PFSK-1 (cell line): Measurements from ENCODE around the gene ARHGAP6.

Experiments used
- FOXP2 ChIP-seq: optimal IDR thresholded peaks from 2 replicates; pipeline ENCODE3; 2011; ENCODE audit warnings: borderline replicate concordance, control low read depth, inconsistent platforms; ENCODE audit not compliant: insufficient read depth; ENCODE audit errors: extremely low read length, extremely low read depth
- POLR2AphosphoS5 ChIP-seq: IDR thresholded peaks from 2 replicates; pipeline ENCODE4 v1.6.1; 2012; ENCODE audit warnings: low read depth, mild to moderate bottlenecking, control low read depth, low read length, moderate library complexity
- SIN3A ChIP-seq: IDR thresholded peaks from 2 replicates; pipeline ENCODE4 v1.6.1; 2012; ENCODE audit warnings: mild to moderate bottlenecking, low read length, moderate library complexity, borderline replicate concordance; ENCODE audit not compliant: insufficient read depth
- TAF1 ChIP-seq: IDR thresholded peaks from 2 replicates; pipeline ENCODE4 v1.6.1; 2012; ENCODE audit warnings: low read length, control low read depth, borderline replicate concordance; ENCODE audit not compliant: insufficient read depth
- TF ChIP-seq, protein P1 (sequence below), 2 experiments: IDR thresholded peaks; 2 replicates each; pipeline versions ENCODE4 v1.6.1 to v1.8.0; 2011 to 2012; ENCODE audit warnings: low read depth in 2 of 2, low read length in 2 of 2, control low read depth in 1 of 2, inconsistent platforms in 1 of 2, mild to moderate bottlenecking in 1 of 2, moderate library complexity in 1 of 2; ENCODE audit not compliant: insufficient read depth in 1 of 2

ARHGAP6 gene

DNA sequence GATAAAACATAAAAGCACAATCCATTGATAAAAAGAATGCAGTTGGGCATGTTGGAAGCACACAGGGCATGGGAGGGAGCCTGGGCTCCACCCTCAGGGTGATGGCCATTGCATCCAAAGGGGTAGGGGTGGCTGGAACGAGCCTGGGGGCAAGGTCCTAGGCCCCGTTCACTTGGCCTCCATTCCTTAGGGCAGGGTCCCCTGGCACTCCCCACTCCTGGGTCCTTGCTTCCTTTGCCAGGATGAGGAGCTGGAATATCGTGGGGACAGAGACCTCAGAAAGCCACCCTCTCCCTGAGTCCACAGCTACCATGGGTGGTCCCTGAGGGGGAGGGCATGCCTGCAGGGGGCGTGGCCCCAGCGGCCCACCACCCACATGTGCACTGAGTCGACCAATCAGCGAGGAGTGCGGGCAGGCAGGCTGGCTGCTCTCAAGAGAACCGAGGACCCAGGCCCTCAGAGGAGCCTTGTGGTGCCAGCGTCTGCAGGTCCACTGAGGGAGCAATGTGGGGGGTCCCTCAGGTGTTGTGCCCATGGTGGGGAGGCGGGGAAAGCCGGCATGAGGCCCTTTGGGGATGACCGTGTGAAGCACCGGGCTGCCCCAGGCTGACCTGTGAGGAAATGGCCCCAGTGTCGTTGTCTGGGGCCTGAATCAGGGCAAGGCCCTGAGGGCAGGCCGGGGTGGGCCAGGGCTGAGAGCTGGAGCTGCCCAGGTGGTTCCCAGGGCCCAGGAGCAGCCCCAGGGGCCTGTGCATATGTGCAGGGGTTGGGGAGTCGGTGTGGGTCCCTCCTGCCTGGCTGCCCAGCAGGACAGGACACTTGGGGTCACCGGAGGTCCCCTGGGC, 451.2 kb downstream of the ARHGAP6 start:
- no peak for TF ChIP-seq POLR2AphosphoS5
- TF ChIP-seq, protein P1, sequence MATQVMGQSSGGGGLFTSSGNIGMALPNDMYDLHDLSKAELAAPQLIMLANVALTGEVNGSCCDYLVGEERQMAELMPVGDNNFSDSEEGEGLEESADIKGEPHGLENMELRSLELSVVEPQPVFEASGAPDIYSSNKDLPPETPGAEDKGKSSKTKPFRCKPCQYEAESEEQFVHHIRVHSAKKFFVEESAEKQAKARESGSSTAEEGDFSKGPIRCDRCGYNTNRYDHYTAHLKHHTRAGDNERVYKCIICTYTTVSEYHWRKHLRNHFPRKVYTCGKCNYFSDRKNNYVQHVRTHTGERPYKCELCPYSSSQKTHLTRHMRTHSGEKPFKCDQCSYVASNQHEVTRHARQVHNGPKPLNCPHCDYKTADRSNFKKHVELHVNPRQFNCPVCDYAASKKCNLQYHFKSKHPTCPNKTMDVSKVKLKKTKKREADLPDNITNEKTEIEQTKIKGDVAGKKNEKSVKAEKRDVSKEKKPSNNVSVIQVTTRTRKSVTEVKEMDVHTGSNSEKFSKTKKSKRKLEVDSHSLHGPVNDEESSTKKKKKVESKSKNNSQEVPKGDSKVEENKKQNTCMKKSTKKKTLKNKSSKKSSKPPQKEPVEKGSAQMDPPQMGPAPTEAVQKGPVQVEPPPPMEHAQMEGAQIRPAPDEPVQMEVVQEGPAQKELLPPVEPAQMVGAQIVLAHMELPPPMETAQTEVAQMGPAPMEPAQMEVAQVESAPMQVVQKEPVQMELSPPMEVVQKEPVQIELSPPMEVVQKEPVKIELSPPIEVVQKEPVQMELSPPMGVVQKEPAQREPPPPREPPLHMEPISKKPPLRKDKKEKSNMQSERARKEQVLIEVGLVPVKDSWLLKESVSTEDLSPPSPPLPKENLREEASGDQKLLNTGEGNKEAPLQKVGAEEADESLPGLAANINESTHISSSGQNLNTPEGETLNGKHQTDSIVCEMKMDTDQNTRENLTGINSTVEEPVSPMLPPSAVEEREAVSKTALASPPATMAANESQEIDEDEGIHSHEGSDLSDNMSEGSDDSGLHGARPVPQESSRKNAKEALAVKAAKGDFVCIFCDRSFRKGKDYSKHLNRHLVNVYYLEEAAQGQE (IDR thresholded peaks at IDR 0.05; ENCODE audit: insufficient read depth in 1 of 2, low read depth in 2 of 2, low read length in 2 of 2) = no peak
- TF ChIP-seq SIN3A = no peak
- no peak for TF ChIP-seq FOXP2
- no peak for TF ChIP-seq TAF1

DNA sequence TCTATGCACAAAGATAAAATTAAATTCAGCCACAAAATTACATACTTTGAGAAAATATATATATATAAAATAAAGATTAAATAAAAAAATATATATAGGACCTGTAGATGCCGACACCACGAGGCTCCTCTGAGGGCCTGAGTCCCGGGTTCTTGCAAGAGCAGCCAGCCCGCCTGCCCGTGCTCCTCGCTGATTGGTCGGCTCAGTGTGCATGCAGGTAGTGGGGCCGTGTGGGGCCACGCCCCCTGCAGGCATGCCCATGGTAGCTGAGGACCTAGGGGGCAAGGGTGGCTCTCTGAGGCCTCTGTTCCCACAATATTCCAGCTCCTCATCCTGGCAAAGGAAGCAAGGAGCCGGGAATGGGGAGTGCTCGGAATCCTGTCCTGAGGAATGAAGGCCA, 453.0 kb downstream of the ARHGAP6 start:
- TF ChIP-seq POLR2AphosphoS5 = no peak

DNA sequence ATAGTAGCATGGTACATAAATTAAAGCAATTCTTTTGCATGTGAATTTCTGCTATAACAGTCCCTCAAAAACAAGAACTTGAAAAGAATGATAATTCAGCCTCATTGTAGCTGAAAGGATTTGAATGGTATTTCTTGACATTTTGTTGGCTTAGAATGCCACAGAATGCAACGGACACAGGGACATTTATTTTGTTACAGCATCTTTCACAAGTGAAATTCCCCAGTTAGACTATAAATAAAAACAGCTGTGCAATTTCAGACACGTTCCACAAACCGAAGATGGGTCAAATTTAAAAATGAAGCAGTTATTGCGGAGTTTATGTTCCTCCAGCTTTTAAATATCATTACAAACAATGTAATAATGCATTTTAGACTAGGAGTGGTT, 455.3 kb downstream of the ARHGAP6 start:
- TF ChIP-seq SIN3A (no peak), FOXP2 (no peak), TAF1 (no peak), POLR2AphosphoS5 (no peak)
- TF ChIP-seq, protein P1 (IDR thresholded peaks at IDR 0.05; ENCODE audit: insufficient read depth in 1 of 2, low read depth in 2 of 2, low read length in 2 of 2) = no peak

DNA sequence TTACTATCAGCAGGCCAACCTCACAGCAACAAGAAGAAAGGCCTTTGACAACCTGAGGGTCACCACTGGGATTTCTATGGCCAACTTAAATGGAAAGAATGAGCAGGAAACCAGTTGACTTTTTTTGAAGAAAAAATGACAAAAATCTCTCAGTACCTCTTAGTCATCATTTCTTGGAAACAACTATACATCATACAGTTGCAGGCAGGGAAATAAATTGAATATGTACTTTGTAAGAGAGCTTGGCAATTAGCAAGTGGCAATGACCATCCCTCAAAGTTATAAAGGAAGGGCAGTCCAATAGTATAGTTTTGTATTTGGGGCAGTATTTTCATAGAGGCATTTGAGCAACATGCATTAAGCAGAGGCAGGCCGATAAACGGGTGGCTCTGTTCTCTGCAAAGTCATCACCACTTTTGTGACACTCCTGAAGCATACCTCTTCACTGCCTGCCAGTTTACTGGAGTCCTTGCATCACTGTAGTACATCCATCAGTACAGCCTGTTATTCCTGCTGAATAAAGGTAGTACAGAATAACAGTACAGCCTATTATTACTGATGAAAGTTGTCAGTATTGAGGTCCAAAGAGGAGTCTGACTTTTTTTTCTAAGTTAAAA, 455.8 kb downstream of the ARHGAP6 start:
- TF ChIP-seq SIN3A = no peak
- no peak for TF ChIP-seq POLR2AphosphoS5
- no peak for TF ChIP-seq FOXP2
- TF ChIP-seq TAF1 = no peak
- TF ChIP-seq, protein P1 (IDR thresholded peaks at IDR 0.05; ENCODE audit: insufficient read depth in 1 of 2, low read depth in 2 of 2, low read length in 2 of 2) = no peak

DNA sequence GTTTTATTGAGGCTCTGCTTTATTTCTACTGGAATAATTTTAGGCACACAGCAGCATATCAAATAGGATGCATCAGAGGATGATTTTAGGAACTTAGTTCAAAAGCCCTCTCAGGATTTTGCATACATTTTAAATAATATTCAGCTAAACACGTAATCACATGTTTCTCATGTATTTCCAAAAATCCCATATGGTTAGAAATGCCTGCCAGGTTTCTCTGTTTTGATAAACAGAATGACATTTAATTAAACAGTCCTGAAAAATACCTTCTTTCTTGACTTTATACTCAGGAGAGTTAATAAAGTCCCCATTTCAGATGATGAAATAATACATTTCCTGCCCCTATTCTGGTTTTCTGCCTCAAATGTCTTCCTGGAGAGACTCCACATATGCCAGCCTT, 459.0 kb downstream of the ARHGAP6 start:
- TF ChIP-seq POLR2AphosphoS5 (no peak), SIN3A (no peak), FOXP2 (no peak), TAF1 (no peak)
- TF ChIP-seq, protein P1 (IDR thresholded peaks at IDR 0.05; ENCODE audit: insufficient read depth in 1 of 2, low read depth in 2 of 2, low read length in 2 of 2) = no peak
